MG63 (cell line): Measurements from ENCODE around the gene HEATR1. TPM values are rescaled to one million over a fixed set of nuclear protein-coding genes. Genes with fewer than 3 reads are reported as not detected.
"Not testable (repeated sequence)": the region's sequence is repeated elsewhere in the genome, so short reads cannot be mapped to it uniquely, and the experiment has no call there.

ENCODE experiments used
- DNase-seq: peaks from one replicate; pipeline ENCODE4 v3.0.0-alpha.2; 2020
- H3K27me3 ChIP-seq: fragments of 250-450 bp; sonication (Bioruptor Pico); 2 replicates; pipeline ENCODE4 v1.5.1; 2020; ENCODE audit warnings: mild to moderate bottlenecking, moderate library complexity
- H3K36me3 ChIP-seq: fragments of 250-450 bp; sonication (Bioruptor Pico); 2 replicates; pipeline ENCODE4 v1.5.1; 2020; ENCODE audit warnings: mild to moderate bottlenecking, moderate library complexity
- H3K4me3 ChIP-seq: fragments of 250-450 bp; sonication (Bioruptor Pico); 2 replicates; pipeline ENCODE4 v1.5.1; 2020; ENCODE audit warnings: mild to moderate bottlenecking, moderate library complexity
- H3K9me3 ChIP-seq: fragments of 250-450 bp; sonication (Bioruptor Pico); 2 replicates; pipeline ENCODE4 v1.5.1; 2020; ENCODE audit warnings: mild to moderate bottlenecking, moderate library complexity
- total RNA-seq: library from RNA; depleted of rRNA; stranded (reverse); fragments of >200 nt; shearing (Covaris generic); gene quantifications from 2 replicates; pipeline ENCODE4 v1.2.3, GENCODE V29; 2014; ENCODE audit warnings: low replicate concordance

The HEATR1 gene
- total RNA-seq, 1 experiment from 2014 or later = 15.1 TPM

DNA sequence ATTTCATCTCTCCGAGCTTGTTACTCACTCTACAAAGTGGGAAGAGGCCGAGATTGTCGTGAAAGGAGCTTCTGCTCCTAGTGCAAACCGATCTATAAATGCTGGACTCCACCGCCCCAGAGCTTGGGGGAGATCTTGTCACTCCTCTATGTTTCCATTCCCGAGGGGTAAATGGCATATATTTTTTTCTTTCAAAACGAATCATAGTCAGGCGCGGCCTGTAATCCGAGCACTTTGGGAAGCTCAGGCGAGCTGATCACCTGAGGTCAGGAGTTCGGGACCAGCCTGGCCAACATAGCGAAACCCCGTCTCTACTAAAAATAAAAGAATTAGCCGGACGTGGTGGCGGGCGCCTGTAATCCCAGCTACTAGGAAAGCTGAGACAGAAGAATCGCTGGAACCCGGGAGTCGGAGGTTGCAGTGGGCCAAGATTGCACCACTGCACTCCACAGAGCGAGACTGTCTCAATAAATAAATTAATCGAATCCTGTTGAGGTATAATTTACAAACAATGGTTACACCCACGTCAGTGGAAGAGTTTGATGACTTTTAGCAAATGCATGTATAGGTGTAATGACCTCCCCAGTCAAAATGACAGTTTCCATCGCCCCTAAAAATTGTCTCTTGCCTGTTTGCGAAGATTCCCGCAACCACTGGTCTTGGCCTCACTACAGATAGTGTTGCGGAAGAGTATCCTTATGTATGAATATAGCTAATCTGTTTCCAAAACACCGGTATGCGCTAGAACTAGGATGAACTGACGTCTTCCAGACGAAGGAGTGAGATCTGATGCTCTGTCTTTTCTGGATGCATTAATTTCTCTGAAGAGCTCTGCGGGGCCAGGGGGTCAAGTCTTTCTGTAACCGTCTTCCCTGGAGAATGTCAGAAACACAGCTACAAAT lies 840 bp upstream of the HEATR1 start:
- no peak for DNase-seq
- Histone ChIP-seq H3K27me3 (no peaks in the 10 kb centered on the region), H3K4me3 (peak overlapping the region; percentile 99), H3K36me3 (peaks cover 28% of the 10 kb centered on the region), H3K9me3 (no peaks in the 10 kb centered on the region)

DNA sequence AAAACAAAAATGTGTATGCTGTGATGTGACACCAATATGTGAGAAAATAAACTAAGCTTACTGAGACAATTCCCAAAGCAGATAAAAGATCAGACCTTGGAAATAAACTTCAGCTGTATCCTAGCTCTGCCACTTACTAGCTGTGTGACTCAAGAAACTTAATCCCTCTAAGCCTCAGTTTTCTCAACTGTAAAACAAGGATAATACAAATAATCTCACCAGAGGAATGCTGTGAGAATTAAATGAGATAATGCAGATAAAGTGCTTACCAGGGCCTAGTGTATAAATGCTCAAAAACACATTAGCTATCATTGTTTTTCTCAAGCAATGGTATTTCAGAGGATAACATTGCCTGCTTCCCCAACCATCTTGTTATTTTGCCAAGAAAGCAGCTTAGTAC lies 2.1 kb downstream of the HEATR1 start:
- no peaks in the 10 kb centered on the region for H3K27me3 ChIP-seq
- DNase-seq = no peak
- H3K36me3 ChIP-seq = peaks cover 53% of the 10 kb centered on the region
- no peak overlapping the region for H3K4me3 ChIP-seq
- no peaks in the 10 kb centered on the region for H3K9me3 ChIP-seq

DNA sequence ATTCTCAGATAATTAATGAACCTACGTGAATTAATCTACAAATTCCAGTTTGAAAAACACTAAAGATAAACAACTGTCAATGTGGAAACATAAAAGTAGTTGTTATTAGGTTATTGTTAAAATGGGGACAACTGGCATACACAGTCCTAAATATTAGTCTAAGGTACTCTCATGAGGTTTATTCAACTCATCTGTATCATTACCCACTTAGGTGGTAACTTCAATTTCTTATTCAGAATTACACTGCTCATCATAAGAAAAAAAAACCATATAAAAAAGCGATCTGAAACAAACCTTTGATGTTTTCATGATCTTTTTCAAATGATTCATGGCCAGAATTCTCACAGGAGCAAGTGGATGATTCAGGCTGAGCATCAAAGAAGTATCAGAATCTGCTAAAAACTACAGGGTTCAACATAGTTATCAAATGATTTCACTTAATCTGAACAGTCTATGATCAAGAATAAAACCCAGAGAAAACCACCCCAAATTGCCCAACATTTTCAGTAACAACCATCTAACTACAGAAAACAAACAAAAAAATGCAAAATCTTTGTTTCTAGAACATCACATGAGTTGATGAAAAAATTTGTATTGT lies 13.7 kb downstream of the HEATR1 start:
- no peak for DNase-seq
- Histone ChIP-seq H3K36me3 (peaks cover 86% of the 10 kb centered on the region), H3K27me3 (no peaks in the 10 kb centered on the region), H3K9me3 (no peaks in the 10 kb centered on the region), H3K4me3 (no peak overlapping the region)

DNA sequence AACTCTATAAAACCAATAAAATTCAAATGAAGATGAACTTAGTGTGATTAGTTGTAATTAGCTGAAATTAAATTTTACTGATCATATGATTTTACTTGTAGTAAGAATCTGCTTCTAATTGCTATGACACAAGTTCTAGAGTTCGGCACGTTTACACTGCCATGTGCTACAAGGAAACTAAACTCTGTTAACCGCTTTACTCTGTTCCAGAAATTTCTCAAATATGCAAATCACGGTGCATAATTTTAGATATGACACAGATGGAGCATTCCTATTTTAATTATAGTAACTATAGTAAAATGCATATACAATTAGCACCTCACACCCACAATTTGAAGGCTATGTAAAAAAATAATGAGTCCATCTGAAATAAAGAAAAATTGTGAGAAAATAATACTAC lies 14.8 kb downstream of the HEATR1 start:
- H3K9me3 ChIP-seq = no peaks in the 10 kb centered on the region
- H3K4me3 ChIP-seq = no peak overlapping the region
- H3K27me3 ChIP-seq = no peaks in the 10 kb centered on the region
- no peak for DNase-seq
- peaks cover 90% of the 10 kb centered on the region for H3K36me3 ChIP-seq

DNA sequence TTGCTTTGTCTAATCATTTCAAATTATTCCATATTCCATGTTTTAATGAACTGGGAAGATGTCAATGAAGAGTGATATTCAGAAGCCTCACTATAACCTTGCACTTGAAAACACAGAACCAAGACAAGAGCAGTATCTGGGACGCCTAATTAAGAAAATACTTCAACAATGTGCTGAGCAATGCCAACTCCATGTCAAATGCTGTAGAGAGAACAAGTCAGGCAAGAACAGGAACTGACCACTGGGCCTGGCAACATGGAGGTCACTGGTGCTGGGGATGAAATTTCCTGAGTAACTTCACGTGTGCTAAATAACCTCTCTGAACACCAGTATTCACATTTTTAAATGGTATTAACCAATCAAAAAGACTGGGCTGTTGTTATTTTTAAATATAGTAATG lies 22.8 kb downstream of the HEATR1 start:
- peaks cover 81% of the 10 kb centered on the region for H3K36me3 ChIP-seq
- H3K4me3 ChIP-seq = no peak overlapping the region
- no peaks in the 10 kb centered on the region for H3K27me3 ChIP-seq
- no peak for DNase-seq
- H3K9me3 ChIP-seq = no peaks in the 10 kb centered on the region

DNA sequence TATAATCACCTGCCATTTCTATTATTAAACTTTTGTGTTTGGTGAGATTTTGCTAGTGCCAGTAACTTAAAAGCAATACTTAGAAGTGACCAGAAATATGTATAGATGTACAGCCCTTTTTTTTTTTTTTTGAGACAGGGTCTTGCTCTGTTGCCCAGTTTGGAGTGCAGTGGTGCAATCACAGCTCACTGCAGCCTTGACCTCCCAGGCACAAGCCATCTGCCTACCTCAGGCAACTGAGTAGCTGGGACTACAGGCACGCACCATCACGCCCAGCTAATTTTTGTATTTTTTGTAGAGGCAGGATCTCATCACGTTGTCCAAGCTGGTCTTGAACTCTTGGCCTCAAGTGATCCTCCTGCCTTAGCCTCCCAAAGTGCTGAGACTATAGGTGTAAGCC lies 23.9 kb downstream of the HEATR1 start:
- not testable (repeated sequence) for H3K27me3 ChIP-seq, H3K9me3 ChIP-seq, H3K4me3 ChIP-seq, DNase-seq
- H3K36me3 ChIP-seq = peaks cover 81% of the 10 kb centered on the region

DNA sequence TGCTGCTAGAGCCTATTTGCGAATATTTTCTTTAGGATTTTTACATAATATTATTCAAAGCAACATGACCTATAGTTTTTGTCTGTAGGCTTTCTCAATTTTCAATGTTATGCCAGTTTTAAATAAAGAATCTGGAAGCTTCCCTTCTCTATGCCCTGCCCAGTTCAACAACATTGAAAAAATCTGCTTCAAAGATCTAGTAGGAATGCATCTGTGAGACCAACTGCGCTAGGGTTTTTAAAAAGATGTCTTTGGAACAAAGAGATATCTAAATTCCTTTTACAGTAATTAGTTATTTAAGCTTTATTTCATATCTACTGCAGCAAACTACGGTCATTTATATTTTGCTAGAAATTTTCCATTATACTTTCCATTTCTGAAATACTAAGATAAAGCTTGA lies 25.7 kb downstream of the HEATR1 start:
- Histone ChIP-seq H3K36me3 (peaks cover 80% of the 10 kb centered on the region), H3K9me3 (no peaks in the 10 kb centered on the region), H3K27me3 (no peaks in the 10 kb centered on the region), H3K4me3 (no peak overlapping the region)
- DNase-seq = no peak

DNA sequence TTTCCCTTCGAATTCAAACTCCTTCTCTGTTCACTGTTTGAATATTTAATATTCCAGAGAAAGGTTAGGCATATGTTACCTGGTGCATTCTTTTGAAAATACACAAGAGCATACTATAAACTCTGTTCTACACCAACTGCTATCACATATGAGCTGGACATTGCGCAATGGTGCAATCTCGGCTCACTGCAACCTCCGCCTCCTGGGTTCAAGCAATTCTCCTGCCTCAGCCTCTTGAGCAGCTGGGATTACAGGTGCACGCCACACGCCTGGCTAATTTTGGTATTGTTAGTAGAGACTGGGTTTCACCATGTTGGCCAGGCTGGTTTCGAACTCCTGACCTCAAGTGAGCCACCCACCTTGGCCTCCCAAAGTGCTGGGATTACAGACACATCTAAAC lies 27.3 kb downstream of the HEATR1 start:
- peaks cover 82% of the 10 kb centered on the region for H3K36me3 ChIP-seq
- H3K27me3 ChIP-seq, H3K4me3 ChIP-seq, H3K9me3 ChIP-seq, DNase-seq: not testable (repeated sequence)

DNA sequence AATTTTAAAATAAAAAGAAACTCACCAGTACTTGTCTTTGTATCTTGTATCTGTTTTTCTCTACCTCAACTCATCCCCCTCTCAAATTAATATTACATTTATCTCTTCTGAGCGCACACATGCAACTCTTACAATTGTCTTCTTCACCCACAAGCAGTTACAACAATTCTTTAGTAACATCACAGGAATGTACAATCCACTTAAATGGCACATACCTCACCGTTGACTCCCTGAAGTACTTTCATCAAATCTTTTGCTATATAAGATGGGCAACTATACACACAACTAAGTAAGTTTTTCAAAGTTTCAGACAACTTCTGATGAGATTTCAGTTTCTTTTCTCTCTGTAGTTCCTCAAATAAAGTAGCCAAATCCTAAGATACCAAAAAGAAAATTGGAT lies 28.3 kb downstream of the HEATR1 start:
- Histone ChIP-seq H3K36me3 (peaks cover 85% of the 10 kb centered on the region), H3K27me3 (no peaks in the 10 kb centered on the region)

DNA sequence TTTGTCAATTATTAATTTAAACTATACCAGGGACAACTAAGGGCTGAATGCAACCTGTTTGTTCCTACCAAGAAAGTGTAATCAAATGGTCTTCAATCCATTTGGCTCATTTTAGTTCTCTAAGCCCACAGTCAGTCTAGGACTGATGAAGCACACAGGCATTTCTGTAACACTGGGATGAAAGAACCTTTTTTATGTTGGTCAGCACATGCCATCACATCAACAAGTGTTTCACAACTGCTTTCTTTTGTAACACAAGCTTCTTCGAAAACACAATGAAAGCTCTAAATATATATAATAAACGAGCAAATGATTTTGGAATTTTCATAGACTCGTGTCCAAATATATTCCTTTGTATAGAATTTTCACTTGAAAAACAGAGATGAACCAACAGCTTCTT lies 28.8 kb downstream of the HEATR1 start:
- H3K27me3 ChIP-seq = no peaks in the 10 kb centered on the region
- DNase-seq = no peak
- H3K36me3 ChIP-seq = peaks cover 89% of the 10 kb centered on the region
- no peaks in the 10 kb centered on the region for H3K9me3 ChIP-seq
- no peak overlapping the region for H3K4me3 ChIP-seq

More for the DNA sequence above, 28.3 kb downstream of the HEATR1 start:
- Histone ChIP-seq H3K4me3 (no peak overlapping the region), H3K9me3 (no peaks in the 10 kb centered on the region)
- DNase-seq = no peak

DNA sequence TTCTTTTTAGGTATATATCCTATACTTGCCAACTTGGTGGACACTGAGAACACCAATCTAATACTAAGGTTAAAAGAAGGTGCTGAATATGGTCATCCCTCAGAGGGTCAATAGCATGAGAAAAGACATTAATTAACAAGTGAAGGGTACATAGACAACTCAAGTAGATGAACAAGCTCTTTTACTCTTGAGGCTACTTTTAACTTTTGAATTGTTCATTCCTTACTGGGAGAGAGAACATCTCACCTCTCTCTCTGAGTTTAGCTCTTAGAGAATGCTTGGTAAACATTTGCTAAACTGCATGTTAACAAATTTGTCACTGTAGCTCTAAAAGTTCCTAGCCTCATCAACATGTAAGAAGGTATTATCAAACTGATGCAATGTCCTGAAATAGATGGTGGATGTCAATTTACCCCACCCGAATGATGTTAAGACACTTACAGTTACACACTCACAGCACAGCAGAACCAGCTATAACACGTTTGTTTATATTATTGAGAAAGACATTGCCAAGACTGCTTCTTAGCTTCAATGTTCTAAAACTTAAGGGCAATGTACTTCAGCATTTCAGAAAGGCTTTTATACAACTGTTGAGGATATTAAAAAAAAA lies 35.9 kb downstream of the HEATR1 start:
- H3K36me3 ChIP-seq = peaks cover 94% of the 10 kb centered on the region
- no peaks in the 10 kb centered on the region for H3K27me3 ChIP-seq
- DNase-seq = no peak

DNA sequence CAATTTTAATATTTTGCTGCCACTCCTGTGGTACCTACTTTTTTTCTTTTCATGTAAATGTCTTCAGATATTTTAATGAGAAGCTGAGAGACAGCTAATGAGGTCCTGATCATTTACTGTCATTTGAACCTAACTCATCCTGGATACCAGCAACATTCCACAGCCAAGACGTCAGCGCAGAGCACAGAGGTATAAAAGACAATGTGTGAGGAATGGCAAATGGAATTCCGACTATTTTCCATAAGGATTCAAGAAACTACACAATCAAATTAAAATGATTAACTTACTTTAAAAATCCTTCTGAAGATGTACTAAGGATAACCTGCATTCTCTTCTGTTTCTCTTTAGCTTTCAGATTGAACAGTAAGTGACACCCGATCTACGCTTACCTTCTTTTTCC lies 38.8 kb downstream of the HEATR1 start:
- Histone ChIP-seq H3K4me3 (no peak overlapping the region), H3K36me3 (peaks cover 94% of the 10 kb centered on the region), H3K27me3 (no peaks in the 10 kb centered on the region), H3K9me3 (no peaks in the 10 kb centered on the region)
- no peak for DNase-seq

More for the DNA sequence above, 35.9 kb downstream of the HEATR1 start:
- Histone ChIP-seq H3K4me3 (no peak overlapping the region), H3K9me3 (no peaks in the 10 kb centered on the region)

DNA sequence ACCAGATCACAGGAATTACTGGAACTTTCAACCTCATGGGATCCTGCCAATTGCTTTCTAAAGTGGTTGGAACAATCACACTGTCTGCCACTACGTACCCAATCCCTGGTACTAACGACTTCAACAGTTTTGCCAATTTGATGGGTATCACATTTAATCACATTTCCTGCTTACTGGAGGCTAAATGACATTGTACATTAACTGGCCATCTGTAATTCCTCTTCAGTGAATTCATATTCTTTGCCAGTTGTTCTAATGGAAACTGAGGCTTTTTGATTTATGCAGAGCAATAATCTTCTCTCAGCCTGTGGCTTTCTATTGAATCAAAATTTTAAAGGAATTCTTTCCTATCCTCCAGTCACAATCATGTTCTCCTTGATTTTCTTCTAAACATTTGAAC lies 42.3 kb downstream of the HEATR1 start:
- Histone ChIP-seq H3K27me3 (no peaks in the 10 kb centered on the region), H3K36me3 (peaks cover 92% of the 10 kb centered on the region), H3K4me3 (no peak overlapping the region), H3K9me3 (no peaks in the 10 kb centered on the region)
- no peak for DNase-seq

DNA sequence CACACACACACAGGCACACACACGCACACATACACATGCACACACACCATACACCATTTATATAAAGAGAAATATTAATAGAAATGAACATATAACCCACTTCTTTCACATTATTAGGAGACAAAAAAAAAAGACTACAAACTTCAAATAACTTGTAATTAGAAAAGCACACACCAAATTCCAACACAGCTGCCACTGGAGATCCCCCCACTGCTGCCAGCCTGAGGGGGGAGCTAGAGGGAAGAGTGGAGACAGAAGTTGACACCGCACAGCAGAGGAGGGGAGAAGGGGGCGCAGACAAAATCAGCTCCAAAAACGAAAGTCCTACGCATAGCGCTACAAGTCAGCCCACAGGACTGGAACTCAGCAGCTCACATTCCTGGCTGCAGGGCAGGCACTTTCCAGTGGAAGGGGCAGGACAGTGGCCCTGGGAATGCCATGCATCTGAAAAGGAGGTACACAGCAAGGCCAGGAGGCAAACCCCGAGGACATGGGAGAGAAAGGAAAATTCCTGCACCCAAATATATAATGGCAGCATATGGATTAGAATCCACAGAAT lies 44.0 kb downstream of the HEATR1 start:
- Histone ChIP-seq H3K27me3 (no peaks in the 10 kb centered on the region), H3K36me3 (peaks cover 94% of the 10 kb centered on the region), H3K4me3 (no peak overlapping the region), H3K9me3 (no peaks in the 10 kb centered on the region)
- no peak for DNase-seq

DNA sequence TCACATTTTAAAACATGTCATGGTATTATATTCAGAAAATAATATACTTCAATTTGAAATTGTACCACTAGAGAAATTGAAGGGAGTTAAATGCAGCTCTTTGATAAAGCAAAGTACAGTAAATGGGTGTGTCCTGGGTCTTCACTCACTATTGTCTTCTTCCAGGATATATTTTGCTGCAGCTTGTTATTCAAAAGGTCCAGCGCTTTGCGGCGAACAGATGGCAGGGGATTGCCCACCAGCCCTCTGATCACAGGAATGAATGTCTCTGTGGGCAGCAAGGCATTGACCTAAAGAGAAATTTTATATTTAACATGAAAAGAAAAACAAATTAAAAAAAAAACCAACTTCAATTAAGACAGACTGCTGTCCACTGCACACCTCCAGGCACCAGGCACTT lies 45.5 kb downstream of the HEATR1 start:
- H3K4me3 ChIP-seq = no peak overlapping the region
- H3K27me3 ChIP-seq = no peaks in the 10 kb centered on the region
- no peak for DNase-seq
- H3K36me3 ChIP-seq = peaks cover 94% of the 10 kb centered on the region
- no peaks in the 10 kb centered on the region for H3K9me3 ChIP-seq

DNA sequence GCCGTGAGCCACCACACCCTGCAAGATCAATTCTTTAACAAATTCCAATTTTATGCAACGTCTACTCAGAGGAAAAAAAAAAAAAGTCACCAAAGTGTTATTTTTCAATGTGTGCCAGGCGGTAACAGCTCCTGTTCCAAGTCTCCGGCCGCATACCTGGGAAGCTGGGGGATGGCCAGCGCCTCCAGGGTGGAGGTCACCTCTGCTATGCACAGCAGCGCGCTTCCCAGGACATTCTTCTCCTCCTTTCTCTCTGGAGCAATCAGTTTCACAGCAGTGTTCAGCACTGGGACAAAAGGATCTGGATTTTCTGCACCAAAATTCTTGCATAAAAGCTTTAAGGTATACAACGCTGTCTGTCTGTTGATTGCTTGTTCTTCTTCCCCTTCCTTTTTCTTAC lies 46.2 kb downstream of the HEATR1 start:
- Histone ChIP-seq H3K9me3 (no peaks in the 10 kb centered on the region), H3K36me3 (peaks cover 94% of the 10 kb centered on the region), H3K4me3 (no peak overlapping the region), H3K27me3 (no peaks in the 10 kb centered on the region)
- DNase-seq = no peak

DNA sequence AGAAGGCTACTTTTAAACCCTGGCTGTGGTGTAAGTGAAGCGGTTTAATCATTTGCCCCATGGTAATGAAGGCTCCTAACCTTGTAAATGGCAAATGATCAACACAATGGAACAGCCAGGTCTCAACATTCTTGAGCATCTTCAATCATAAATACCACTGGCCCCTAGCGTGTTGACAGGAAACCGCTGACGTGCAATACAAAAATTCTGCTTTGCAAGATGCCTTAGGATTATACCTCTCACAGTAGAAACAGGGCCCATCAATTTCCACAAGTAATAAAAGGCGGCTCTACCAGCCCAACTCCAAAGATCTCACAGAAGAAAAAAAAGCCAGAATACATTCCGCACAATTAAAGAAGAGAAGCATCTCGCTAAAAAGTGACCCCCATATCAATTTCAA lies 47.7 kb downstream of the HEATR1 start:
- H3K36me3 ChIP-seq = peaks cover 94% of the 10 kb centered on the region

More for the DNA sequence above, 47.7 kb downstream of the HEATR1 start:
- Histone ChIP-seq H3K27me3 (no peaks in the 10 kb centered on the region), H3K9me3 (no peaks in the 10 kb centered on the region), H3K4me3 (no peak overlapping the region)
- DNase-seq = no peak
